HepG2 (cell line): ENCODE results near the gene TXNRD2. TPM values are rescaled to one million over a fixed set of nuclear protein-coding genes. Genes with fewer than 3 reads are reported as not detected.

ENCODE experiments used
- ATAC-seq: fragments of 200-7000 bp; cut with Tn5 transposase; 3 replicates; pipeline ENCODE4 v1.9.1; 2020; ENCODE audit warnings: mild to moderate bottlenecking, moderate library complexity
- BruUV-seq: library from RNA; stranded (reverse); fragments of 400-500 nt; replicated peaks from 2 replicates; lab custom pipeline; 2021; lab: Mats Ljungman, UMichigan
- CTCF ChIA-PET: fragments of 300-600 bp; formaldehyde crosslinking; extraction: SDS; loops from one replicate; lab custom pipeline; 2021; ENCODE audit warnings: low total read pairs, inconsistent platforms, low intra/inter-chr PET ratio; lab: Yijun Ruan, JAX
- POLR2A ChIA-PET: fragments of 350-600 bp; sonication (Branson Sonifier 250); formaldehyde crosslinking; loops from one replicate; lab custom pipeline; 2020; ENCODE audit warnings: antibody characterized with exemption, inconsistent platforms; lab: Yijun Ruan, JAX
- DNase-seq: peaks from one replicate; pipeline ENCODE4 v3.0.0-alpha.2; 2015; ENCODE audit warnings: low spot score
- FAIRE-seq: peaks from 3 replicates; lab custom pipeline; 2011; peaks lifted over from hg19 to GRCh38; lab: Jason Lieb, UNC
- H2AFZ ChIP-seq: one replicate; pipeline ENCODE4 v1.6.1; 2011; ENCODE audit warnings: low read length, inconsistent platforms
- H3K27ac ChIP-seq: fragments of 300-600 bp; 3 replicates; pipeline ENCODE4 v1.8.0; 2011; ENCODE audit warnings: mixed run types, mild to moderate bottlenecking, mixed read lengths, low read length, inconsistent platforms; ENCODE audit not compliant: insufficient read depth; ENCODE audit errors: extremely low read length
- H3K27me3 ChIP-seq, 2 experiments: fragments of 200-600 bp in 1 of 2; 2 replicates in 1 of 2; 3 replicates in 1 of 2; pipeline versions ENCODE4 v1.6.0 to v1.8.0; 2011; ENCODE audit warnings: low read length in 2 of 2, mild to moderate bottlenecking in 2 of 2, moderate library complexity in 2 of 2, inconsistent platforms in 1 of 2; ENCODE audit not compliant: insufficient read depth in 2 of 2, control insufficient read depth in 1 of 2
- H3K36me3 ChIP-seq, 2 experiments: fragments of 200-600 bp in 1 of 2; replicated peaks in 1 of 2; 2 replicates in 1 of 2; 3 replicates in 1 of 2; pipeline versions ENCODE4 v1.5.1 to v1.8.0; 2011; ENCODE audit warnings: low read length in 2 of 2, inconsistent platforms in 1 of 2; ENCODE audit not compliant: insufficient read depth in 2 of 2, control insufficient read depth in 1 of 2
- H3K4me1 ChIP-seq: 2 replicates; pipeline ENCODE4 v1.5.1; 2012; ENCODE audit warnings: low read length, inconsistent platforms; ENCODE audit not compliant: insufficient read depth
- H3K4me2 ChIP-seq: 2 replicates; pipeline ENCODE4 v1.6.0; 2011; ENCODE audit warnings: low read depth, low read length, inconsistent platforms
- H3K4me3 ChIP-seq, 3 experiments: fragments of 200-600 bp in 1 of 3; sonication (generic), shearing (Covaris generic) in 1 of 3; replicated peaks in 1 of 3; 2 replicates each; pipeline ENCODE4 v1.5.1; 2011 to 2016; ENCODE audit warnings: low read length in 3 of 3, inconsistent platforms in 2 of 3, low read depth in 2 of 3, mild to moderate bottlenecking in 2 of 3, control low read depth in 1 of 3, mixed read lengths in 1 of 3; ENCODE audit not compliant: insufficient read depth in 1 of 3
- H3K79me2 ChIP-seq: one replicate; pipeline ENCODE4 v1.6.1; 2011; ENCODE audit warnings: low read length, inconsistent platforms; ENCODE audit not compliant: insufficient read depth
- H3K9ac ChIP-seq: 2 replicates; pipeline ENCODE4 v1.6.0; 2011; ENCODE audit warnings: mild to moderate bottlenecking, low read depth, low read length, inconsistent platforms; ENCODE audit not compliant: insufficient read depth
- H3K9me3 ChIP-seq: 2 replicates; pipeline ENCODE4 v1.5.1; 2012; ENCODE audit warnings: mild to moderate bottlenecking, low read length
- H4K20me1 ChIP-seq: 2 replicates; pipeline ENCODE4 v1.6.0; 2011; ENCODE audit warnings: inconsistent platforms, mild to moderate bottlenecking, low read length, moderate library complexity; ENCODE audit not compliant: insufficient read depth
- AGO2 ChIP-seq: fragments of 200-400 bp; formaldehyde crosslinking; optimal IDR thresholded peaks from 2 replicates; pipeline ENCODE3; 2017; ENCODE audit warnings: mild to moderate bottlenecking, low read depth, low read length, moderate library complexity
- ATAD3A ChIP-seq: sonication (generic); formaldehyde crosslinking; IDR thresholded peaks from 2 replicates; pipeline ENCODE4 v1.4.0; 2020; ENCODE audit warnings: missing genetic modification reagents
- IRX3 ChIP-seq: sonication (generic); formaldehyde crosslinking; IDR thresholded peaks from 2 replicates; pipeline ENCODE4 v1.8.1; 2023; ENCODE audit warnings: mild to moderate bottlenecking, low read depth, missing genetic modification reagents, borderline replicate concordance
- KDM6A ChIP-seq: IDR thresholded peaks from 2 replicates; pipeline ENCODE4 v1.6.1; 2016; ENCODE audit warnings: low read depth
- KLF12 ChIP-seq: sonication (generic); formaldehyde crosslinking; IDR thresholded peaks from 2 replicates; pipeline ENCODE4 v1.4.0; 2020; ENCODE audit warnings: missing genetic modification reagents, borderline replicate concordance
- KLF9 ChIP-seq: IDR thresholded peaks from 2 replicates; pipeline ENCODE4 v1.6.1; 2016; ENCODE audit warnings: low read depth
- MBNL3 ChIP-seq: fragments of 250-450 bp; sonication (Bioruptor Pico); conservative IDR thresholded peaks from 2 replicates; pipeline ENCODE4 v1.8.0; 2022; ENCODE audit warnings: mild to moderate bottlenecking, inconsistent platforms
- MED13 ChIP-seq: sonication (generic); formaldehyde crosslinking; IDR thresholded peaks from 2 replicates; pipeline ENCODE4 v1.5.0; 2020; ENCODE audit warnings: missing genetic modification reagents
- RFX1 ChIP-seq: fragments of 450-650 bp; IDR thresholded peaks from 2 replicates; pipeline ENCODE4 v1.6.1; 2017
- SKI ChIP-seq: fragments of 450-650 bp; IDR thresholded peaks from one replicate; pipeline ENCODE4 v1.6.1; 2018; ENCODE audit warnings: mild to moderate bottlenecking; ENCODE audit not compliant: partially characterized antibody
- ZBTB25 ChIP-seq: IDR thresholded peaks from 2 replicates; pipeline ENCODE4 v1.6.1; 2018; ENCODE audit warnings: missing genetic modification reagents
- ZBTB33 ChIP-seq: sonication (generic); formaldehyde crosslinking; IDR thresholded peaks from 2 replicates; pipeline ENCODE4 v1.4.0; 2020; ENCODE audit warnings: missing genetic modification reagents
- ZBTB38 ChIP-seq: sonication (generic); formaldehyde crosslinking; IDR thresholded peaks from 2 replicates; pipeline ENCODE4 v1.5.1; 2020; ENCODE audit warnings: mild to moderate bottlenecking, missing genetic modification reagents
- ZBTB7B ChIP-seq: sonication (generic); formaldehyde crosslinking; IDR thresholded peaks from 2 replicates; pipeline ENCODE4 v1.4.0; 2020; ENCODE audit warnings: missing genetic modification reagents
- ZNF550 ChIP-seq: sonication (generic); formaldehyde crosslinking; IDR thresholded peaks from 2 replicates; pipeline ENCODE4 v1.4.0; 2020; ENCODE audit warnings: mild to moderate bottlenecking, missing genetic modification reagents, borderline replicate concordance
- WGBS: methylation state at CpG from one replicate; pipeline ENCODE4 v1.1.6; 2017; ENCODE audit warnings: low lambda C conversion rate; 5-methylcytosine and 5-hydroxymethylcytosine counted together
- in situ Hi-C: cut with HindIII; loops from 2 replicates; pipeline ENCODE4 v1.10.0; 2017; ENCODE audit warnings: low pct_unique_long_range_greater_than_20kb; ENCODE audit not compliant: extremely low pct_ligation_motif_present
- intact Hi-C: fragments of 100-400 bp; cut with micrococcal nuclease; formaldehyde crosslinking; loops from one replicate; pipeline ENCODE4 v1.10.0; 2022; ENCODE audit not compliant: unreplicated experiment
- polyA plus RNA-seq, 8 experiments: library from polyadenylated mRNA; depleted of rRNA in 3 of 8; stranded (reverse) in 7 of 8; unstranded in 1 of 8; fragments of >200 nt; fragmentation: Illumina TruSeq in 4 of 8; extraction: Trizol in 4 of 8; gene quantifications; 2 replicates each; pipeline versions ENCODE4 v1.2.1 to v1.2.3, GENCODE V29; 2011 to 2016; ENCODE audit warnings: low read depth in 4 of 8, missing spikeins in 1 of 8, mixed read lengths in 1 of 8; ENCODE audit not compliant: insufficient read depth in 1 of 8
- total RNA-seq, 5 experiments: library from RNA; depleted of rRNA; stranded (reverse); fragments of >200 nt; fragmentation: Illumina TruSeq; extraction: Trizol; gene quantifications; 2 replicates each; pipeline ENCODE4 v1.2.3, GENCODE V29; 2016; ENCODE audit warnings: low read depth in 1 of 5

TXNRD2 gene
- total and polyA plus RNA-seq, 2 of the 13 experiments (the other 11 are each of a cell fraction or from before 2014, with no cell fraction given) = 17.5 to 18.6 TPM

- Histone ChIP-seq H3K36me3 (no peaks in the 10 kb centered on the region), H3K4me1 (peaks cover 64% of the 10 kb centered on the region), H3K9ac (no peak overlapping the region), H3K4me3 (no peak overlapping the region), H3K27me3 (no peaks in the 10 kb centered on the region)
- DNase-seq (no peak), ATAC-seq (no peak)
- BruUV-seq = no TSS peak
- TF ChIP-seq ZBTB7B (CRISPR knock-in tag) (no peak), AGO2 (peak; percentile 57)
- TF ChIP-seq, all 625 proteins: peak for 1
- in situ Hi-C loops (no loop called here), intact Hi-C loops (no loop called here)
- WGBS = 85% methylated on average over 8 of the region's 19 CpGs
- no peaks in the 10 kb centered on the region for H4K20me1 ChIP-seq
- no peak overlapping the region for H3K4me2 ChIP-seq
- POLR2A ChIA-PET = interaction anchor here (0.7 to 5.0 kb wide), 2 partner anchors 13 to 311 kb away, joined by 3 to 56 read pairs; partner anchors contain the start of genes COMT and TXNRD2
- CTCF ChIA-PET = interaction anchor here (1.0 kb wide), 1 partner anchor 15 kb away, joined by 4 read pairs; no protein-coding TSS in a partner anchor
- no peak for FAIRE-seq
- no peaks in the 10 kb centered on the region for H3K79me2 ChIP-seq
- H3K27ac ChIP-seq = no peak overlapping the region
- no peaks in the 10 kb centered on the region for H3K9me3 ChIP-seq
- H2AFZ ChIP-seq = no peak overlapping the region
Measured at GRCh38 chr22:19955241-19956128, 13.9 kb upstream of the TXNRD2 start.

GRCh38 chr22:19951346-19951745 is 9.7 kb upstream of the TXNRD2 start:
- Histone ChIP-seq H3K9me3 (no peaks in the 10 kb centered on the region), H3K79me2 (peaks cover 5% of the 10 kb centered on the region), H4K20me1 (no peaks in the 10 kb centered on the region), H3K4me2 (peak overlapping the region; percentile 48), H3K27me3 (no peaks in the 10 kb centered on the region), H3K9ac (peak overlapping the region; percentile 30; the same call in 1 of the 2 replicates), H3K4me1 (peaks cover 77% of the 10 kb centered on the region), H3K27ac (peak overlapping the region; percentile 86), H3K36me3 (no peaks in the 10 kb centered on the region; a peak in 1 of 5 replicates), H3K4me3 (no peak overlapping the region), H2AFZ (no peak overlapping the region)
- 57% methylated on average over 13 of the region's 13 CpGs for WGBS
- ChIA-PET CTCF (no interaction called here), POLR2A (interaction anchor here (1.2 to 5.0 kb wide), 3 partner anchors 9 to 96 kb away, joined by 6 to 56 read pairs (median 12); partner anchors contain the start of genes COMT and TXNRD2)
- no TSS peak for BruUV-seq
- DNase-seq (no peak), ATAC-seq (peak; percentile 35), FAIRE-seq (no peak)
- in situ Hi-C loops (no loop called here), intact Hi-C loops (no loop called here)
- 0 out of 2 replicates have a peak, but pooled peaks have one; percentile 8 for TF ChIP-seq ZBTB25
- TF ChIP-seq RFX1 = no peak
- TF ChIP-seq MBNL3 (CRISPR knock-in tag) = no peak
- peak; percentile 76 for TF ChIP-seq ZBTB38 (CRISPR knock-in tag)
- 0 out of 2 replicates have a peak, but pooled peaks have one; percentile 3 for TF ChIP-seq KDM6A (CRISPR knock-in tag)
- TF ChIP-seq SKI = no peak
- no peak for TF ChIP-seq ATAD3A (CRISPR knock-in tag)
- no peak for TF ChIP-seq KLF9
- TF ChIP-seq IRX3 (CRISPR knock-in tag) = no peak
- TF ChIP-seq ZNF550 (CRISPR knock-in tag) = no peak
- TF ChIP-seq MED13 (CRISPR knock-in tag) = no peak
- TF ChIP-seq ZBTB33 (CRISPR knock-in tag) = peak; percentile 19; the same call in 1 of the 2 replicates
- TF ChIP-seq KLF12 (CRISPR knock-in tag) = no peak
